Measurements from ENCODE around the gene SEC14L1.

The SEC14L1 gene

GRCh38 chr17:77163511-77164280 lies 22.9 kb downstream of the SEC14L1 start:
- DNase-seq: no peak

GRCh38 chr17:77164483-77165091 lies 23.8 kb downstream of the SEC14L1 start:
- DNase-seq: no peak

GRCh38 chr17:77165577-77165976 lies 24.8 kb downstream of the SEC14L1 start:
- no peak for DNase-seq

GRCh38 chr17:77167472-77168306 lies 26.9 kb downstream of the SEC14L1 start:
- no peak for DNase-seq

- no peak for DNase-seq
Measured at GRCh38 chr17:77173104-77173503, 32.3 kb downstream of the SEC14L1 start.

- DNase-seq: no peak
Measured at GRCh38 chr17:77174928-77175661, 34.3 kb downstream of the SEC14L1 start.

- no peak for DNase-seq
Measured at GRCh38 chr17:77177002-77177741, 36.4 kb downstream of the SEC14L1 start.

GRCh38 chr17:77178050-77178449 lies 37.3 kb downstream of the SEC14L1 start:
- no peak for DNase-seq

GRCh38 chr17:77178563-77178962 lies 37.8 kb downstream of the SEC14L1 start:
- DNase-seq: no peak

GRCh38 chr17:77180503-77181357 lies 40.0 kb downstream of the SEC14L1 start:
- no peak for DNase-seq

- DNase-seq: peak in 1 of 6 experiments; percentile 7
Measured at GRCh38 chr17:77182205-77183172, 41.7 kb downstream of the SEC14L1 start.

GRCh38 chr17:77184474-77184873 lies 43.7 kb downstream of the SEC14L1 start:
- DNase-seq: no peak

- no peak for DNase-seq
Measured at GRCh38 chr17:77185137-77185536, 44.4 kb downstream of the SEC14L1 start.

GRCh38 chr17:77186141-77186604 lies 45.4 kb downstream of the SEC14L1 start:
- DNase-seq: no peak

GRCh38 chr17:77188084-77189066 lies 47.6 kb downstream of the SEC14L1 start:
- no peak for DNase-seq

- DNase-seq: peak in 3 of 6 experiments; percentile 3 to 23 (median 10)
Measured at GRCh38 chr17:77189148-77189547, 48.4 kb downstream of the SEC14L1 start.

- no peak for DNase-seq
Measured at GRCh38 chr17:77190576-77190975, 49.8 kb downstream of the SEC14L1 start.

- DNase-seq: no peak
Measured at GRCh38 chr17:77191244-77191643, 50.5 kb downstream of the SEC14L1 start.

Data from stimulated activated naive CD4-positive, alpha-beta T cell (primary cell).